Endothelial cell of umbilical vein (primary cell): ENCODE results near the gene RBM25. TPM values are rescaled to one million over a fixed set of nuclear protein-coding genes. Genes with fewer than 3 reads are reported as not detected.

Experiments
- BruUV-seq: library from RNA; stranded (reverse); fragments of 400-500 nt; replicated peaks from 2 replicates; lab custom pipeline; 2021; lab: Mats Ljungman, UMichigan
- CTCF ChIA-PET: fragments of 300-600, 350-600 bp; sonication (Branson Sonifier 250); formaldehyde crosslinking; loops from one replicate; lab custom pipeline; 2021; ENCODE audit warnings: antibody characterized with exemption, inconsistent platforms; lab: Charles Lee
- POLR2A ChIA-PET: fragments of 300-600, 350-600 bp; sonication (Branson Sonifier 250); formaldehyde crosslinking; loops from one replicate; lab custom pipeline; 2021; ENCODE audit warnings: antibody characterized with exemption, inconsistent platforms; lab: Charles Lee
- DNase-seq: peaks from one replicate; pipeline ENCODE4 v3.0.0-alpha.2; 2011; ENCODE audit warnings: low read depth, low spot score
- FAIRE-seq: peaks from 2 replicates; lab custom pipeline; 2011; peaks lifted over from hg19 to GRCh38; lab: Jason Lieb, UNC
- H2AFZ ChIP-seq: 2 replicates; pipeline ENCODE4 v1.6.0; 2012; ENCODE audit warnings: low read depth, low read length, control low read depth, inconsistent platforms
- H3K27ac ChIP-seq: 2 replicates; pipeline ENCODE4 v1.5.1; 2011; ENCODE audit warnings: low read depth, mild to moderate bottlenecking, control low read depth, low read length, moderate library complexity; ENCODE audit not compliant: insufficient read depth
- H3K27me3 ChIP-seq, 2 experiments: 2 replicates each; pipeline versions ENCODE4 v1.6.0 to v1.6.1; 2011; ENCODE audit warnings: low read length in 2 of 2, mixed read lengths in 1 of 2; ENCODE audit not compliant: control insufficient read depth in 2 of 2, insufficient read depth in 2 of 2
- H3K36me3 ChIP-seq, 2 experiments: 2 replicates in 1 of 2; 3 replicates in 1 of 2; pipeline ENCODE4 v1.5.1; 2011; ENCODE audit warnings: low read length in 2 of 2, mild to moderate bottlenecking in 1 of 2, moderate library complexity in 1 of 2; ENCODE audit not compliant: control insufficient read depth in 2 of 2, insufficient read depth in 2 of 2; ENCODE audit errors: extremely low read depth in 1 of 2
- H3K4me1 ChIP-seq: 3 replicates; pipeline ENCODE4 v1.5.1; 2011; ENCODE audit warnings: mild to moderate bottlenecking, low read length; ENCODE audit not compliant: control insufficient read depth, insufficient read depth; ENCODE audit errors: extremely low read depth
- H3K4me2 ChIP-seq: 2 replicates; pipeline ENCODE4 v1.6.1; 2011; ENCODE audit warnings: low read length, control low read depth, mixed read lengths; ENCODE audit not compliant: insufficient read depth
- H3K4me3 ChIP-seq, 3 experiments: fragments of 200-600 bp in 1 of 3; sonication (generic), shearing (Covaris generic) in 1 of 3; replicated peaks in 1 of 3; 2 replicates each; pipeline ENCODE4 v1.5.1; 2011 to 2016; ENCODE audit warnings: control low read depth in 3 of 3, low read length in 3 of 3, mild to moderate bottlenecking in 2 of 3, inconsistent platforms in 1 of 3, low read depth in 1 of 3, moderate library complexity in 1 of 3; ENCODE audit not compliant: insufficient read depth in 1 of 3
- H3K79me2 ChIP-seq: 2 replicates; pipeline ENCODE4 v1.6.0; 2012; ENCODE audit warnings: low read length, inconsistent platforms; ENCODE audit not compliant: control insufficient read depth, insufficient read depth
- H3K9ac ChIP-seq: replicated peaks from 2 replicates; pipeline ENCODE3; 2011; ENCODE audit warnings: low read length, control low read depth; ENCODE audit not compliant: insufficient read depth; ENCODE audit errors: extremely low read depth
- H3K9me1 ChIP-seq: replicated peaks from 3 replicates; pipeline ENCODE4 v1.6.0; 2011; ENCODE audit warnings: mild to moderate bottlenecking, low read length; ENCODE audit not compliant: control insufficient read depth, insufficient read depth; ENCODE audit errors: extremely low read depth
- H3K9me3 ChIP-seq: replicated peaks from 2 replicates; pipeline ENCODE4 v1.5.1; 2012; ENCODE audit warnings: low read length, inconsistent platforms; ENCODE audit not compliant: control insufficient read depth, insufficient read depth
- H4K20me1 ChIP-seq: replicated peaks from 2 replicates; pipeline ENCODE3; 2011; ENCODE audit warnings: mild to moderate bottlenecking, low read length; ENCODE audit not compliant: control insufficient read depth, insufficient read depth; ENCODE audit errors: extremely low read depth
- EZH2 ChIP-seq: IDR thresholded peaks from 2 replicates; pipeline ENCODE4 v1.6.1; 2012; ENCODE audit warnings: borderline replicate concordance, low read depth, mild to moderate bottlenecking, moderate library complexity, low read length, inconsistent platforms; ENCODE audit not compliant: severe bottlenecking
- FOS ChIP-seq: IDR thresholded peaks from 2 replicates; pipeline ENCODE4 v1.6.1; 2011; ENCODE audit warnings: mild to moderate bottlenecking, low read length, moderate library complexity, borderline replicate concordance; ENCODE audit not compliant: insufficient read depth
- GATA2 ChIP-seq: IDR thresholded peaks from 2 replicates; pipeline ENCODE4 v1.7.0; 2011; ENCODE audit warnings: low read depth, mild to moderate bottlenecking, moderate library complexity, mixed read lengths, low read length; ENCODE audit not compliant: insufficient read length, insufficient read depth
- JUN ChIP-seq: IDR thresholded peaks from 2 replicates; pipeline ENCODE4 v1.6.1; 2011; ENCODE audit warnings: borderline replicate concordance, low read depth; ENCODE audit not compliant: insufficient read length, insufficient read depth
- MYC ChIP-seq: IDR thresholded peaks from one replicate; pipeline ENCODE4 v1.6.1; 2011; ENCODE audit warnings: mild to moderate bottlenecking, low read depth, low read length
- POLR2A ChIP-seq: IDR thresholded peaks from 2 replicates; pipeline ENCODE4 v1.6.1; 2012; ENCODE audit warnings: low read depth, mild to moderate bottlenecking, control low read depth, low read length
- POLR2AphosphoS5 ChIP-seq: IDR thresholded peaks from 2 replicates; pipeline ENCODE4 v1.6.1; 2012; ENCODE audit warnings: low read depth, mild to moderate bottlenecking, control low read depth, low read length, moderate library complexity; ENCODE audit not compliant: insufficient read depth
- dilution Hi-C: fragments of 300-500 bp; cut with MboI; formaldehyde crosslinking; loops from one replicate; pipeline ENCODE4 v1.15.0; 2019; ENCODE audit warnings: low sequenced_read_pairs; ENCODE audit not compliant: extremely low pct_ligation_motif_present
- intact Hi-C: fragments of 100-400 bp; cut with micrococcal nuclease; formaldehyde crosslinking; loops from one replicate; pipeline ENCODE4 v1.10.0; 2022
- polyA plus RNA-seq, 4 experiments: library from polyadenylated mRNA; depleted of rRNA in 3 of 4; stranded (reverse) in 3 of 4; unstranded in 1 of 4; fragments of >200 nt; gene quantifications; 2 replicates each; pipeline versions ENCODE4 v1.2.1 to v1.2.3, GENCODE V29; 2011 to 2012; ENCODE audit warnings: missing spikeins in 1 of 4
- total RNA-seq: library from RNA; stranded (reverse); gene quantifications from 2 replicates; pipeline ENCODE4 v1.2.3, GENCODE V29; 2021
- TF ChIP-seq, protein P1 (sequence below): IDR thresholded peaks from 2 replicates; pipeline ENCODE4 v1.6.1; 2011; ENCODE audit not compliant: insufficient read depth, insufficient read length
- TF ChIP-seq, protein P2 (sequence below), 2 donors: IDR thresholded peaks; 1 replicate in 1 of 2; 2 replicates in 1 of 2; pipeline ENCODE4 v1.5.1; 2011; ENCODE audit warnings: low read length in 2 of 2, mild to moderate bottlenecking in 2 of 2, moderate library complexity in 2 of 2, control low read depth in 1 of 2, inconsistent platforms in 1 of 2, low read depth in 1 of 2; ENCODE audit not compliant: insufficient read depth in 1 of 2; ENCODE audit errors: extremely low read depth in 1 of 2

The RBM25 gene
- total and polyA plus RNA-seq, 2 donors (not counting 3 experiments of a cell fraction or from before 2014, with no cell fraction given) = 20.6 to 86.1 TPM

- Histone ChIP-seq H4K20me1 (peaks cover 6% of the 10 kb centered on the region), H3K79me2 (peaks cover 52% of the 10 kb centered on the region), H3K4me3 (peak overlapping the region; percentile 85 to 98 (median 94)), H3K27ac (peak overlapping the region; percentile 72), H3K9me1 (no peaks in the 10 kb centered on the region), H3K27me3 (no peaks in the 10 kb centered on the region), H3K36me3 (peaks cover 0 to 3% of the 10 kb centered on the region in 2 experiments), H3K4me1 (peaks cover 9% of the 10 kb centered on the region), H2AFZ (peak overlapping the region; percentile 35), H3K4me2 (peak overlapping the region; percentile 93), H3K9me3 (no peaks in the 10 kb centered on the region), H3K9ac (peak overlapping the region; percentile 97)
- no peak for TF ChIP-seq MYC
- TF ChIP-seq, protein P1, sequence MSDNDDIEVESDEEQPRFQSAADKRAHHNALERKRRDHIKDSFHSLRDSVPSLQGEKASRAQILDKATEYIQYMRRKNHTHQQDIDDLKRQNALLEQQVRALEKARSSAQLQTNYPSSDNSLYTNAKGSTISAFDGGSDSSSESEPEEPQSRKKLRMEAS = no peak
- no peak for TF ChIP-seq POLR2A
- no peak for TF ChIP-seq EZH2
- no peak for TF ChIP-seq POLR2AphosphoS5
- TF ChIP-seq FOS = no peak
- TF ChIP-seq, protein P2, sequence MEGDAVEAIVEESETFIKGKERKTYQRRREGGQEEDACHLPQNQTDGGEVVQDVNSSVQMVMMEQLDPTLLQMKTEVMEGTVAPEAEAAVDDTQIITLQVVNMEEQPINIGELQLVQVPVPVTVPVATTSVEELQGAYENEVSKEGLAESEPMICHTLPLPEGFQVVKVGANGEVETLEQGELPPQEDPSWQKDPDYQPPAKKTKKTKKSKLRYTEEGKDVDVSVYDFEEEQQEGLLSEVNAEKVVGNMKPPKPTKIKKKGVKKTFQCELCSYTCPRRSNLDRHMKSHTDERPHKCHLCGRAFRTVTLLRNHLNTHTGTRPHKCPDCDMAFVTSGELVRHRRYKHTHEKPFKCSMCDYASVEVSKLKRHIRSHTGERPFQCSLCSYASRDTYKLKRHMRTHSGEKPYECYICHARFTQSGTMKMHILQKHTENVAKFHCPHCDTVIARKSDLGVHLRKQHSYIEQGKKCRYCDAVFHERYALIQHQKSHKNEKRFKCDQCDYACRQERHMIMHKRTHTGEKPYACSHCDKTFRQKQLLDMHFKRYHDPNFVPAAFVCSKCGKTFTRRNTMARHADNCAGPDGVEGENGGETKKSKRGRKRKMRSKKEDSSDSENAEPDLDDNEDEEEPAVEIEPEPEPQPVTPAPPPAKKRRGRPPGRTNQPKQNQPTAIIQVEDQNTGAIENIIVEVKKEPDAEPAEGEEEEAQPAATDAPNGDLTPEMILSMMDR (IDR thresholded peaks at IDR 0.05; ENCODE audit: extremely low read depth in 1 of 2, insufficient read depth in 1 of 2, low read depth in 1 of 2, low read length in 2 of 2) = no peak
- no peak for TF ChIP-seq JUN
- TF ChIP-seq GATA2 = no peak
- intact Hi-C loops (loop anchor here (1.0 kb wide), 1 partner anchor 32 kb away; the partner anchor contains the start of gene ZFYVE1), dilution Hi-C loops (no loop called here)
- CTCF ChIA-PET = interaction anchor here (0.8 to 1.5 kb wide), 6 partner anchors 10 to 545 kb away, joined by 3 to 5 read pairs (median 3); no protein-coding TSS in a partner anchor
- BruUV-seq = TSS peak; percentile 40
- DNase-seq (peak; percentile 52), FAIRE-seq (peak; percentile 70)
- POLR2A ChIA-PET = interaction anchor here (0.5 to 2.7 kb wide), 3 partner anchors 30 to 78 kb away, joined by 3 to 22 read pairs (median 3); partner anchors contain the start of gene ZFYVE1
Observed at GRCh38 chr14:73058922-73059673, 764 bp downstream of the RBM25 start.
